H9 (cell line): ENCODE results near the gene FGFR4. TPM values are rescaled to one million over a fixed set of nuclear protein-coding genes. Genes with fewer than 3 reads are reported as not detected.

ENCODE experiments used
- DNase-seq: peaks from one replicate; pipeline ENCODE4 v3.0.0-alpha.2; 2017
- H2AFZ ChIP-seq: one replicate; pipeline ENCODE4 v1.6.1; 2013; ENCODE audit warnings: mild to moderate bottlenecking, low read length, control low read depth, moderate library complexity
- H2AK5ac ChIP-seq: 2 replicates; pipeline ENCODE4 v1.6.1; 2013; ENCODE audit warnings: low read length, control low read depth, mixed read lengths; ENCODE audit not compliant: insufficient read length
- H2BK120ac ChIP-seq: one replicate; pipeline ENCODE4 v1.6.1; 2013; ENCODE audit warnings: low read depth, mild to moderate bottlenecking, low read length, control low read depth, inconsistent platforms; ENCODE audit not compliant: poor library complexity, severe bottlenecking
- H2BK12ac ChIP-seq: 2 replicates; pipeline ENCODE4 v1.6.1; 2013; ENCODE audit warnings: low read length, control low read depth, mixed read lengths, low read depth; ENCODE audit not compliant: insufficient read length
- H2BK15ac ChIP-seq: 2 replicates; pipeline ENCODE4 v1.6.1; 2013; ENCODE audit warnings: low read depth, low read length, control low read depth
- H2BK20ac ChIP-seq: one replicate; pipeline ENCODE4 v1.6.1; 2013; ENCODE audit warnings: low read depth, mild to moderate bottlenecking, low read length, control low read depth, inconsistent platforms; ENCODE audit not compliant: poor library complexity, severe bottlenecking
- H2BK5ac ChIP-seq: 2 replicates; pipeline ENCODE4 v1.6.1; 2013; ENCODE audit warnings: low read length, control low read depth, mixed read lengths; ENCODE audit not compliant: insufficient read length
- H3K14ac ChIP-seq: 2 replicates; pipeline ENCODE4 v1.6.1; 2013; ENCODE audit warnings: low read length, control low read depth; ENCODE audit not compliant: insufficient read depth
- H3K18ac ChIP-seq: 2 replicates; pipeline ENCODE4 v1.6.1; 2013; ENCODE audit warnings: low read depth, mild to moderate bottlenecking, mixed read lengths, low read length, control low read depth; ENCODE audit not compliant: insufficient read length
- H3K23ac ChIP-seq: 2 replicates; pipeline ENCODE4 v1.6.1; 2013; ENCODE audit warnings: low read length, control low read depth, mixed read lengths, low read depth; ENCODE audit not compliant: insufficient read length
- H3K23me2 ChIP-seq: 2 replicates; pipeline ENCODE4 v1.6.1; 2013; ENCODE audit warnings: low read depth, mild to moderate bottlenecking, mixed read lengths, low read length, control low read depth; ENCODE audit not compliant: insufficient read length, poor library complexity, severe bottlenecking
- H3K27ac ChIP-seq: 2 replicates; pipeline ENCODE4 v1.5.1; 2013; ENCODE audit warnings: low read length, control low read depth, mixed read lengths, low read depth; ENCODE audit not compliant: insufficient read length
- H3K27me3 ChIP-seq: 2 replicates; pipeline ENCODE4 v1.6.1; 2013; ENCODE audit warnings: low read length, control low read depth, inconsistent platforms; ENCODE audit not compliant: insufficient read depth
- H3K4ac ChIP-seq: 2 replicates; pipeline ENCODE4 v1.6.1; 2013; ENCODE audit warnings: low read depth, mild to moderate bottlenecking, control low read depth, inconsistent platforms, low read length, moderate library complexity
- H3K4me1 ChIP-seq: 2 replicates; pipeline ENCODE4 v1.6.1; 2013; ENCODE audit warnings: low read length, control low read depth, inconsistent platforms; ENCODE audit not compliant: insufficient read depth
- H3K4me2 ChIP-seq: 2 replicates; pipeline ENCODE4 v1.6.1; 2013; ENCODE audit warnings: low read length, control low read depth, mixed read lengths; ENCODE audit not compliant: insufficient read length, insufficient read depth
- H3K56ac ChIP-seq: 2 replicates; pipeline ENCODE4 v1.6.1; 2013; ENCODE audit warnings: low read depth, mild to moderate bottlenecking, mixed read lengths, low read length, control low read depth; ENCODE audit not compliant: insufficient read length
- H3K79me1 ChIP-seq: 2 replicates; pipeline ENCODE4 v1.6.1; 2013; ENCODE audit warnings: low read depth, mild to moderate bottlenecking, moderate library complexity, low read length, control low read depth, inconsistent platforms; ENCODE audit not compliant: insufficient read depth, poor library complexity, severe bottlenecking
- H3K79me2 ChIP-seq: 2 replicates; pipeline ENCODE4 v1.6.1; 2013; ENCODE audit warnings: low read length, control low read depth, inconsistent platforms; ENCODE audit not compliant: insufficient read depth
- H3K9ac ChIP-seq: 2 replicates; pipeline ENCODE4 v1.6.1; 2013; ENCODE audit warnings: low read length, control low read depth, mixed read lengths; ENCODE audit not compliant: insufficient read length; ENCODE audit errors: extremely low read depth
- H3K9me3 ChIP-seq: one replicate; pipeline ENCODE4 v1.6.1; 2013; ENCODE audit warnings: low read depth, low read length, inconsistent platforms; ENCODE audit not compliant: control insufficient read depth
- H3T11ph ChIP-seq: one replicate; pipeline ENCODE4 v1.6.1; 2013; ENCODE audit warnings: mild to moderate bottlenecking, low read length, control low read depth, inconsistent platforms
- H4K20me1 ChIP-seq: one replicate; pipeline ENCODE4 v1.6.1; 2013; ENCODE audit not compliant: control insufficient read depth, insufficient read length, insufficient read depth
- H4K5ac ChIP-seq: 2 replicates; pipeline ENCODE4 v1.6.1; 2013; ENCODE audit warnings: low read depth, mild to moderate bottlenecking, mixed read lengths, low read length, control low read depth; ENCODE audit not compliant: insufficient read length
- H4K8ac ChIP-seq: replicated peaks from 2 replicates; pipeline ENCODE4 v1.6.1; 2013; ENCODE audit warnings: low read length, control low read depth, mixed read lengths, low read depth; ENCODE audit not compliant: insufficient read length
- H4K91ac ChIP-seq: 2 replicates; pipeline ENCODE4 v1.6.1; 2013; ENCODE audit warnings: low read depth, mild to moderate bottlenecking, moderate library complexity, mixed read lengths, low read length, control low read depth; ENCODE audit not compliant: insufficient read length
- H3K27ac Mint-ChIP-seq, 3 experiments: 2 replicates in 2 of 3; 3 replicates in 1 of 3; pipeline ENCODE4 v1.8.0; 2020 to 2021; ENCODE audit warnings: mixed read lengths in 3 of 3, mild to moderate bottlenecking in 1 of 3, moderate library complexity in 1 of 3
- H3K27me3 Mint-ChIP-seq: 2 replicates; pipeline ENCODE4 v1.8.0; 2021; ENCODE audit warnings: low read depth, mild to moderate bottlenecking, moderate library complexity, mixed read lengths
- H3K36me3 Mint-ChIP-seq, 3 experiments: 2 replicates in 2 of 3; 3 replicates in 1 of 3; pipeline ENCODE4 v1.8.0; 2020 to 2021; ENCODE audit warnings: low read depth in 3 of 3, mixed read lengths in 3 of 3; ENCODE audit not compliant: insufficient read depth in 1 of 3
- H3K4me1 Mint-ChIP-seq, 2 experiments: 2 replicates each; pipeline ENCODE4 v1.8.0; 2020; ENCODE audit warnings: mixed read lengths in 2 of 2
- H3K4me3 Mint-ChIP-seq, 2 experiments: 2 replicates in 1 of 2; 3 replicates in 1 of 2; pipeline ENCODE4 v1.8.0; 2020 to 2021; ENCODE audit warnings: mild to moderate bottlenecking in 2 of 2, mixed read lengths in 2 of 2, moderate library complexity in 1 of 2
- H3K9me3 Mint-ChIP-seq, 2 experiments: 2 replicates in 1 of 2; 3 replicates in 1 of 2; pipeline ENCODE4 v1.8.0; 2020; ENCODE audit warnings: mild to moderate bottlenecking in 2 of 2, mixed read lengths in 2 of 2, moderate library complexity in 1 of 2
- WGBS: extraction: QIAGEN DNeasy Blood & Tissue Kit; methylation state at CpG from one replicate; pipeline ENCODE4 v1.1.7; 2013; ENCODE audit warnings: missing lambda C conversion rate, low lambda C conversion rate, mixed read lengths; ENCODE audit not compliant: insufficient read length; ENCODE audit errors: extremely low coverage; 5-methylcytosine and 5-hydroxymethylcytosine counted together
- total RNA-seq: library from RNA; stranded (reverse); gene quantifications from 2 replicates; pipeline ENCODE4 v1.2.1, GENCODE V29; 2021
- TF ChIP-seq, protein P1 (sequence below): fragments of 200-600 bp; sonication (generic); conservative IDR thresholded peaks from 3 replicates; pipeline ENCODE4 v1.8.0; 2021; ENCODE audit warnings: antibody characterized with exemption, mild to moderate bottlenecking

The FGFR4 gene
- total RNA-seq, 1 experiment from 2014 or later: 52.8 TPM

DNA sequence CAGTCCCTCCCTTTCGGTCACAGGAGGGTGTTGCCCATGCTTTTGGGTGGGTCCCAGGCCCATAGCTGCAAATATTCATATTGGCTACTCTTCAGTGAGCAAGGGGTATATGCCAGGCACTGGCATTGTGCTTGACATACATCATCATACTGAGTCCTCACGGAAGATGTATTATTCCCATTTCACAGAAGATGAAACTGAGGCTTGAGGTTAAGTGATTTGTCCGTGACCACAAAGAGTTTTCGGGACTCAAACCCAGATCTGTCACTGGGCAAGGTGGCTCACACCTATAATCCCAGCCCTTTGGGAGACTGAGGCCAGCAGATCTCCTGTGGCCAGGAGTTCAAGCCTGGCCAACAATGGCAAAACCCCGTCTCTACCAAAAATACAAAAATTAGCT lies 6.5 kb upstream of the FGFR4 start:
- Mint-ChIP-seq H3K9me3 (no peaks in the 10 kb centered on the region; a peak in 2 of 5 replicates), H3K4me3 (no peak overlapping the region), H3K27ac (no peak overlapping the region), H3K27me3 (0 out of 2 replicates have a peak, but pooled peaks cover 2% of the 10 kb centered on the region), H3K4me1 (peaks cover 9 to 17% of the 10 kb centered on the region in 2 experiments), H3K36me3 (no peaks in the 10 kb centered on the region)
- Histone ChIP-seq H3K4me2 (no peak overlapping the region), H3K4me1 (peaks cover 2% of the 10 kb centered on the region; the same call in 1 of the 2 replicates), H2BK15ac (no peak overlapping the region), H3K9me3 (no peaks in the 10 kb centered on the region), H3K14ac (no peak overlapping the region), H3K79me2 (no peaks in the 10 kb centered on the region), H3K27me3 (no peaks in the 10 kb centered on the region), H3K56ac (no peak overlapping the region), H3T11ph (no peak overlapping the region), H2BK20ac (no peak overlapping the region), H3K23ac (no peak overlapping the region), H2BK5ac (no peak overlapping the region), H2BK12ac (no peak overlapping the region), H4K91ac (no peak overlapping the region), H3K23me2 (no peaks in the 10 kb centered on the region), H2BK120ac (no peak overlapping the region), H4K8ac (no peak overlapping the region), H4K20me1 (no peaks in the 10 kb centered on the region), H3K4ac (no peak overlapping the region), H2AFZ (no peak overlapping the region), H3K27ac (no peak overlapping the region), H4K5ac (no peak overlapping the region), H3K79me1 (no peaks in the 10 kb centered on the region), H2AK5ac (no peak overlapping the region), H3K9ac (no peak overlapping the region), H3K18ac (no peak overlapping the region)
- WGBS: no CpG with 5 or more reads among the region's 5 CpGs
- TF ChIP-seq, protein P1, sequence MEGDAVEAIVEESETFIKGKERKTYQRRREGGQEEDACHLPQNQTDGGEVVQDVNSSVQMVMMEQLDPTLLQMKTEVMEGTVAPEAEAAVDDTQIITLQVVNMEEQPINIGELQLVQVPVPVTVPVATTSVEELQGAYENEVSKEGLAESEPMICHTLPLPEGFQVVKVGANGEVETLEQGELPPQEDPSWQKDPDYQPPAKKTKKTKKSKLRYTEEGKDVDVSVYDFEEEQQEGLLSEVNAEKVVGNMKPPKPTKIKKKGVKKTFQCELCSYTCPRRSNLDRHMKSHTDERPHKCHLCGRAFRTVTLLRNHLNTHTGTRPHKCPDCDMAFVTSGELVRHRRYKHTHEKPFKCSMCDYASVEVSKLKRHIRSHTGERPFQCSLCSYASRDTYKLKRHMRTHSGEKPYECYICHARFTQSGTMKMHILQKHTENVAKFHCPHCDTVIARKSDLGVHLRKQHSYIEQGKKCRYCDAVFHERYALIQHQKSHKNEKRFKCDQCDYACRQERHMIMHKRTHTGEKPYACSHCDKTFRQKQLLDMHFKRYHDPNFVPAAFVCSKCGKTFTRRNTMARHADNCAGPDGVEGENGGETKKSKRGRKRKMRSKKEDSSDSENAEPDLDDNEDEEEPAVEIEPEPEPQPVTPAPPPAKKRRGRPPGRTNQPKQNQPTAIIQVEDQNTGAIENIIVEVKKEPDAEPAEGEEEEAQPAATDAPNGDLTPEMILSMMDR: no peak
- DNase-seq: no peak
